T1000 (cell line): ENCODE results near the gene C14orf132.
A peak's percentile ranks its signal among the peaks of the same experiment; 100 is the strongest.

Experiments
- DNase-seq: peaks from one replicate; lab custom pipeline; 2025; ENCODE audit warnings: mixed read lengths; lab: John Stamatoyannopoulos, UW

C14orf132 gene

DNA sequence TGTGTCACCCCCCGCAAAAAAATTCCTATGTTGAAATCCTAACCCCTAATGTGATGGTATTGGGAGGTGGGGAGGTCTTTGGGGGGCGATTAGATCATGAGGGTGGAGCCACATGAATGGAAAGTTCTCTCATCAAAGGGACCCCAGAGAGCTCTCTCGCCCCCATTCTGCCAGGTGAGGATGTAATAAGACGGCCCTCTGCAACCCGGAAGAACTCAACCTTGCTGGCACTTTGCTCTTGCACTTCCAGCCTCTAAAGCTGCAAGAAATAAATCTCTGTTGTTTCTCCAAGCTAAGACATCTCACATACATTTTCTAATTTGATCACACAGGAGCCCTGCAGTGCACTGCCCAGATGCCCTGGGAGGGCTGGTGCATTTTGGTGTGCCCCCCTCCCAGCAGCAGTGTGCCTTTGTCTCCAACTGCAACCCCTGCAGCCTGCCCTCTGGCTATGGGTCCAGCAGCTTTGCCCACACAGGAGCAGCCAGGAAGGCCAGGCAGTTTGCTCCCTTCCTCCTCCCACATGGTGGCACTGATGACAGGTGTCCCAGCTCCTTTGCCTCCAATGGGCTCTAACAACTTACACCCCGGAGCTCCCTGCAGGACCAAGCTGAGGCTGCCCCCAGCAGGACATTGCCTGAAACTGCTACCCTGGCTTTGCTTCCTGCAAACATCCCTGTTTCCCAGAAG is 59.3 kb downstream of the C14orf132 start:
- peak; percentile 48 for DNase-seq

DNA sequence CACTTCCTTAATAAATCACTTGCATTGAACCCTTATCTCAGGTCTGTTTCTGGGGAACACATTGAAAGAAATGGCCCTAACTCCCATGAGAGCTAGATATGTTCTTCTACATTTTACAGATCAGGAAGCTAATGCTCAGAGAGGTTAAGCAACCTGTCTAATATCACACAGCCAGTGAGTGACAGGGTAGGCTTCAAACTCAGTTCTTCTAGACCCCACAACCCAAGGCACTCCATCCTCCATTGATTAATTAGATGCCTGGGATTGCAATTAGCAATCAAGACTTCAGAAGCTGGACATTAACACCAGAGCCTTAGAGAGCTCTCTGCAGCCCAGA is 59.8 kb downstream of the C14orf132 start:
- no peak for DNase-seq

- peak; percentile 72 for DNase-seq
Observed at GRCh38 chr14:96100161-96101064, 61.3 kb downstream of the C14orf132 start.

DNA sequence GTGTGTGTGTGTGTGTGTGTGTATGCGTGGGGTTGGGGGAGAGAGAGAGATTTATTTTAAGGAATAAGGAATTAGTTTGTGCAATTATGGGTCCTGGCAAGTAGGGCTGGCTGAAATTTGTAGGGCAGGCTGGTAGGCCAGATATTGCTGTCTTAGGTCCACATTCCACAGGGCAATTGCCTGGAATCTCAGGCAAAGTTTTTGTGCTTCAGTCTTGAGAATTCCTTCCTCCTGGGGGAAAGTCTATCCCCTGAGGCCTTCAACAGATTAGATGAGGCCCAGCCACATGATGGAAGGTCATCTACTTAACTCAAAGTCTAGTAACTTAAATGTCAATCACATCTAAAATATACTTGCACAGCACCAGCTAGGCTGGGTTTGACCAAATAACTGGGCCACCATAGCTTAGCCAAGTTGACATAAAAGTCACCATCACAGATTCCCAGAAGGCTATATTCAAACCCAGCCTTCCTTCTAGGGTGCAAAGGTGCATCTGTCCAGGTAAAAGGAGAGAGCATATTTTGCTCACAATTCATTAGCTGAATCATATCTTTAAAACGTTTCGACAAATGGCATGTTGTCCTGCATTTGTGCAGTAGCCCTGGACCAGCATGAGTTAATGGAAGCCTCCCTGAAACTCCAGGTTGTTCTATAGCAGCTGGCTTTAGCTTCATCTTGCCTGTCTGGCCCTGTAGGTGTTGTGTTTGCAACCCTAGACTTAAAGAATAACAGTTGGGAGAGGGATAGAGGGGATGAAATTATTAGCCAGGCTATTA is 63.1 kb downstream of the C14orf132 start:
- no peak for DNase-seq

GRCh38 chr14:96103075-96103474 is 63.9 kb downstream of the C14orf132 start:
- no peak for DNase-seq

DNA sequence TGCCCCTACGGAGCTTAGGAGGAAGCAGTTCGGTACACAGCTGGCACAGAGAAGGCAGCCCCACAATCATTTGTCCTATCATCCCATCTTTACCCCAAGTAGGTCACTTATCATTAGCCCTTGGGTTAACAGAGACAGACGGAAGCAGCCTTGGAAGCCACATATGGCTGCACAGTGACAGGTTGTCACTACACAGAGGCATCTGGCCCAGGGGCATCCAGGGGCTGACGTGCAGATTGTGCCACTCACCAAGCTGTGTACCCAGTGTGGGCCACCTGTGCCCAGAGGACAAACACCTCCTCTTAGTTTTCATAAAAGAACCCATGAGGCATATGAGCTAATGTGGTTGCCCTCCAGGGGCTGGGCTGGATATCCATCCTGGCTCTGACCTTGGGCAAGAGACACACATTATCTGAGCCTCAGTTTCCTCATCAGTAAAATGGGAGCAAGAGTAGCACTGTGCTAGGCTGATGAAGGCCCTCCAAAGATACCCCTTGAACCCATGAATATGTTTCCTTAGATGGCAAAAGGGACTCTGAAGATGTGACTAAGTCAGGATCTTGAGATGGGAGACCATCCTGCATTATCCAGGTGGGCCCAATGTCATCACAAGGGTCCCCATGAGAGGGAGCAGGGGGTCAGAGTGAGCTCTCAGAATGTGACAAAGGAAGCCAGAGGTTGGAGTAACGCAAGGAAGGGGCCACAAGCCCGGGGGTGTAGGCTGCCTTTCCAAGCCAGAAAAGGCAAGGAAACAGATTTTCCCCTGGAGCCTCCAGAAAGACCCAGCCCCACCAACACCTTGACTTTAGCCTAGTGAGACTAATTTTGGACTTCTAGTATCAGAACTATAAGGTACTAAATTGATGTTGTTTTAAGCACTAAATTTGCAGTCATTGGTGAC is 64.6 kb downstream of the C14orf132 start:
- no peak for DNase-seq

DNA sequence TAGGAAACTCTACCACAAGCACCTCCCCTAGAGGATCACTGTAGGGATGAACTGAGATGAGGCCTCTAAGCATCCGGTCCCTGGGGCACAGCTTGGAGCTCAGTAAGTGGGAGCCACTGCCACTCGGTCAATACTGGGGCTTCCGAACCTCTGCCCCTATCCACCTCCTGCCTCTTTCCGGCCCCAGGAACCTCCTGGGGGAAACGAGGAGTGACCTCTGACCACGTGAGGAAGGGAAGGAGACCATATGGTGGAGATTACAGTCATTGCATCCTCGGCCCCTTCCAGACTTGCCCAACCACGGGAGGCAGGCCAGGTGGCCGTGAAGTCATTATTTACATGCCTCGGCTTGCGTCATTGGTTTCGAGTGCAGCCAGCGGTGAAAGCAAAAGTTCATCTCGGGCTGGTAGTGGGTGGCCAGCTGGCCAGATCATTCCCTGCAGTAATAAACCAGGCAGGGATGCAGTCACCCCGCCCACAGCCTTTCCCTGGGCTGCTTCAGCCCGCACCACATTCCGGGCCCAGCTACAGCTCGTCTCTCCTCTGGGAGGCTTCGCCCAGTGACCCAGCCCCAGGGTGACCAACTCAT is 65.4 kb downstream of the C14orf132 start:
- peak; percentile 86 for DNase-seq

- no peak for DNase-seq
Observed at GRCh38 chr14:96105089-96105925, 66.1 kb downstream of the C14orf132 start.

GRCh38 chr14:96105926-96106441 is 66.8 kb downstream of the C14orf132 start:
- DNase-seq = no peak

GRCh38 chr14:96106891-96107290 is 67.7 kb downstream of the C14orf132 start:
- DNase-seq = no peak

DNA sequence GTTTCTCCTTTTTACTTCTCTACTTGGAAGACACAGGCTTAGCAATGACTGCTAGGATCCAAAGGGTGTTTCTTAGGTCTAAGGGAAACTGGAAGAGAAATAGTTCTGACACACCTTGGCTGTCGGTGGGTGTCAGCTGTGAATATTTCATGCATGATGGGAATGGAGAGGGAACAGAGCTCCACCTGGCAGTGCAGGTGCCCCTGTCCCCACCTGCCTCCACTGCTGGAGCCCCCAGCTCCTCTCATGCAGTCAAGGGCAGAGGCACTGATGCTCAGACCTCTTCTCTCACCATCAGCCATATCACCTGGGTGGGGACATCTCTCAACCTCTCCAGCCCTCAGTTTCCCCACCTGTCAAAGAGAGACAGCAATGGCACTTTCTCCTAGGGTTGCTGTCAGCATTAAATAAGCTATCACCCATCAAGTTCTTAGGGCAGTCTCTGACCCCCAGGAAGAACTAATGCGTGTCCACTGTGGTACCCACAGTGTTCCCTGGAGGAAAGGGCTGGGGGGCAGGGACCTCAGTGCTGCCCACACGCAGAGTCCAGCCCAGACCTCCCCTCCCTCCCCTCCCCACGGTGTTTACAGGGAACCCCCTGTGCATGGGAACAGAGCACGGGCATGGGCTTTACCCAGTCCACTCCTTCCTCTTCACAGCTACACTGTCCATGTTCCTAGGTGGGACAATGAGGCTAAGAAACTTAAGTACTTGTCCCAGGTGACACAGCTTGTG is 69.1 kb downstream of the C14orf132 start:
- no peak for DNase-seq

DNA sequence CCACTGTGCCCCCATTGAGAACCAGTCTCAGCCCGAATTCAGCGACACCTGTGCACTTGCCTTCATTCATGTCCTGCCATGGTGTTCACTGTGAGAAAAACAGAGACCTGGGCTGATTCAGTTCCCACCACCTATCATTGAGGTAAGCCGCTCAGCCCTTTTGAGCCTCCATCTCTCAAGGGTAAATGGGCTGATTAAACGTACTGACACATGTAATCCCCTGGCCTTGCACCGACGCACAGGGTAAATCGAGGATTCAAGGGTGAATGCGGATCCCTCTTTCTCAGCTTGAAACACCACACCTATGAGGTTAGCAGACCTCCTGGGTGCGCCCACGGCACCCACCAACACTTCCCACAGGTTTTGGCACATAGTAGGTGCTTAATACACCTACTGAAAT is 69.7 kb downstream of the C14orf132 start:
- no peak for DNase-seq

DNA sequence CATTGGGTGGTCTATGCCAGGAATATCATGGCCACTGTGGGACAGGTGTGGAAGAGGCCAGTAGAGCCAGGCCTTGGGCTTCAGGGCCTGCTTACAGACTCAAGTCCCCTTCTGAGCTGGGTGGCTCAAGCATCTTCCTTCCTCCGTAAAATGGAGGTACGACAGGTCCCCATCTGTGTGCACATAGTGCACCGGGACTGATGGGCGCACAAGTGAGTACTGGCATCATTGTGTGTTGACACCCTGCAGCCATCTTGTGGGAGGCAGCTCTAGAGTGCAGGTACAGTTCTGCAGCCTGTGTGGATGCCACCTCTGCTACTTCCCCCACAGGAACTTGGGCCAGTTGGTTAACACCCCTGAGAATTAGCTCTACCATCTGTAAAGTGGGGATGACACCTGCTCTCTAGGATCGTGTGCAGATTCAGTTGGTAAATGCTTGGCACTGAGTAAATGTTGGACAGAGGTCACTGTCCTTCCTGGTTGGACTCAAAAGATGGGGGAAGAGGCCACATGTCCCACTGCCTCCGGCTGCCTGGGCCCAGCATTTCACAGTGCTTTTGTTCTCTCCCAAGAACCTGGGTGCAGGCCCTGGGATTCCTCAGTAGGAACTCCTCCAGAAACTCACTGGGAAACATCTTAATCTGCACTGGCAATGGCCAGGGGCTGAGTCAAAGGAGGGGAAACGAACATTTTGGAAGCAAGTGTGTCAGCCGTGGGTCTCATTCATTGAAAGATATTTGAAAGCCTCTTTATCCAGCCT is 70.6 kb downstream of the C14orf132 start:
- no peak for DNase-seq

DNA sequence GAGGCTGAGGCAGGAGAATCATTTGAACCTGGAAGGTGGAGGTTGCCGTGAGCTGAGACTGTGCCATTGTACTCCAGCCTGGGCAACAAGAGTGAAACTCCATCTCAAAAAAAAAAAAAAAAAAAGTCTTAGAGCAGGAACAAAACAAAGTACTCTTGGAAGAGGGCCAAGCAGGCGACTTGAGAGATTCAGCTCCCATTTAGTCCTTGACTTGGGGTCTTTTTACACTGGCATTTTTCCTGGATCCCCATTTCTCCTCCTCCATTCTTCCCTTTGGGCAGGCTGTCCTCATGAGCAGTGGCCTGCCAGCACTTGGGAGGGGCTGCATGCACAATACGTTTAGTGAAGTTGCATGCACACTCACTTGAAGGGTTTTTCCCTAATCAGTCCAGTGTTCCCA is 72.9 kb downstream of the C14orf132 start:
- no peak for DNase-seq

- DNase-seq = no peak
Observed at GRCh38 chr14:96114002-96114401, 74.8 kb downstream of the C14orf132 start.

- no peak for DNase-seq
Observed at GRCh38 chr14:96117101-96117897, 78.1 kb downstream of the C14orf132 start.

GRCh38 chr14:96117960-96118359 is 78.8 kb downstream of the C14orf132 start:
- no peak for DNase-seq

GRCh38 chr14:96118391-96118790 is 79.2 kb downstream of the C14orf132 start:
- DNase-seq = no peak
